ENCODE measurements around the gene RPH3AL. TPM values are rescaled to one million over a fixed set of nuclear protein-coding genes. Genes with fewer than 3 reads are reported as not detected.

RPH3AL gene
- total RNA-seq, 1 donor from 2014 or later, result 0.78 TPM

GRCh38 chr17:327296-327695 lies 25.3 kb downstream of the RPH3AL start:
- Mint-ChIP-seq H3K36me3 (ENCODE audit: unreplicated experiment) (no peaks in the 10 kb centered on the region), H3K9me3 (ENCODE audit: unreplicated experiment) (no peaks in the 10 kb centered on the region), H3K27me3 (ENCODE audit: unreplicated experiment) (peaks cover 7% of the 10 kb centered on the region), H3K27ac (ENCODE audit: unreplicated experiment) (no peak overlapping the region), H3K4me1 (ENCODE audit: unreplicated experiment) (peaks cover 7% of the 10 kb centered on the region), H3K4me3 (ENCODE audit: unreplicated experiment) (no peak overlapping the region)
- no peak for DNase-seq (ENCODE audit: extremely low spot score, unreplicated experiment)
- no peak for TF ChIP-seq CTCF (IDR thresholded peaks at IDR 0.05)

GRCh38 chr17:326010-326621 lies 26.5 kb downstream of the RPH3AL start:
- Mint-ChIP-seq H3K27ac (ENCODE audit: unreplicated experiment) (no peak overlapping the region), H3K27me3 (ENCODE audit: unreplicated experiment) (peaks cover 9% of the 10 kb centered on the region), H3K4me1 (ENCODE audit: unreplicated experiment) (peaks cover 1% of the 10 kb centered on the region), H3K4me3 (ENCODE audit: unreplicated experiment) (no peak overlapping the region), H3K9me3 (ENCODE audit: unreplicated experiment) (no peaks in the 10 kb centered on the region), H3K36me3 (ENCODE audit: unreplicated experiment) (no peaks in the 10 kb centered on the region)
- DNase-seq (ENCODE audit: extremely low spot score, unreplicated experiment), result no peak
- TF ChIP-seq CTCF (IDR thresholded peaks at IDR 0.05), result no peak

- Mint-ChIP-seq H3K4me1 (ENCODE audit: unreplicated experiment) (no peaks in the 10 kb centered on the region), H3K36me3 (ENCODE audit: unreplicated experiment) (no peaks in the 10 kb centered on the region), H3K4me3 (ENCODE audit: unreplicated experiment) (no peak overlapping the region), H3K9me3 (ENCODE audit: unreplicated experiment) (no peaks in the 10 kb centered on the region), H3K27ac (ENCODE audit: unreplicated experiment) (no peak overlapping the region), H3K27me3 (ENCODE audit: unreplicated experiment) (peaks cover 9% of the 10 kb centered on the region)
- no peak for DNase-seq (ENCODE audit: extremely low spot score, unreplicated experiment)
- TF ChIP-seq CTCF (IDR thresholded peaks at IDR 0.05), result no peak
Measured at GRCh38 chr17:325270-326009, 27.2 kb downstream of the RPH3AL start.

GRCh38 chr17:323721-324571 lies 28.7 kb downstream of the RPH3AL start:
- Mint-ChIP-seq H3K9me3 (ENCODE audit: unreplicated experiment) (no peaks in the 10 kb centered on the region), H3K27ac (ENCODE audit: unreplicated experiment) (no peak overlapping the region), H3K4me3 (ENCODE audit: unreplicated experiment) (no peak overlapping the region), H3K27me3 (ENCODE audit: unreplicated experiment) (peaks cover 9% of the 10 kb centered on the region), H3K36me3 (ENCODE audit: unreplicated experiment) (no peaks in the 10 kb centered on the region), H3K4me1 (ENCODE audit: unreplicated experiment) (no peaks in the 10 kb centered on the region)
- TF ChIP-seq CTCF (IDR thresholded peaks at IDR 0.05), result no peak
- DNase-seq (ENCODE audit: extremely low spot score, unreplicated experiment), result no peak

- Mint-ChIP-seq H3K27me3 (ENCODE audit: unreplicated experiment) (peaks cover 9% of the 10 kb centered on the region), H3K36me3 (ENCODE audit: unreplicated experiment) (peaks cover 3% of the 10 kb centered on the region), H3K27ac (ENCODE audit: unreplicated experiment) (no peak overlapping the region), H3K4me1 (ENCODE audit: unreplicated experiment) (no peaks in the 10 kb centered on the region), H3K9me3 (ENCODE audit: unreplicated experiment) (peaks cover 7% of the 10 kb centered on the region), H3K4me3 (ENCODE audit: unreplicated experiment) (no peak overlapping the region)
- DNase-seq (ENCODE audit: extremely low spot score, unreplicated experiment), result no peak
- no peak for TF ChIP-seq CTCF (IDR thresholded peaks at IDR 0.05)
Measured at GRCh38 chr17:323181-323580, 29.4 kb downstream of the RPH3AL start.

Data from osteocyte (in vitro differentiated cells).